Fibroblast of the aortic adventitia (primary cell): ENCODE data around the gene ATP1A1. TPM values are rescaled to one million over a fixed set of nuclear protein-coding genes. Genes with fewer than 3 reads are reported as not detected.

Source experiments
- DNase-seq: peaks from one replicate; pipeline ENCODE4 v3.0.0-alpha.2; 2010; ENCODE audit warnings: low read depth
- H3K4me3 ChIP-seq: 2 replicates; pipeline ENCODE4 v1.5.1; 2011; ENCODE audit warnings: low read depth, mild to moderate bottlenecking, control low read depth, low read length, moderate library complexity
- total RNA-seq: library from RNA; depleted of rRNA; stranded (reverse); fragments of >200 nt; gene quantifications from 2 replicates; pipeline ENCODE4 v1.2.3, GENCODE V29; 2012; ENCODE audit warnings: low replicate concordance
- TF ChIP-seq, protein P1 (sequence below): IDR thresholded peaks from 2 replicates; pipeline ENCODE4 v1.5.1; 2011; ENCODE audit warnings: mild to moderate bottlenecking, low read length, control low read depth, inconsistent platforms; ENCODE audit not compliant: insufficient read depth

Gene ATP1A1
- total RNA-seq, 1 donor = 126 TPM

DNA sequence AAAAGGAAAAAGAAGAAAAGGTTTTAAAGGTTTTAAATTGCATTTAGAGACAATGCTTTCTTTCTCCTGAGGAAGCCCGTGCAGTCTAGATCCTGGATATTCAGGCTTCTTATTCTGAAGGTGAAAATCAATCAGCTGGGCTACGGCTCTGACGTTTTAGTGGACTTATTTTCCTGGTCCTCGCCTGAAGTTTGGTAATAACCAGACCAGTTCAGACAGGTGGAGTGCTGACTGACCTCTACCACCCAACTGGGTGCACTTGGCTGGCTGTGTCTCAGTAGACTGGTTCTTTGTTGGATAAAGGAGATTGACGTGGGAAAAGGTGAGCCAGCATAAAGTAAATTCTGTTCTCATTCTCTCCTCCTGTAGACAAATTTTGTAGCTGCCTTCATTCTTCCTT is 7.2 kb upstream of the ATP1A1 start:
- no peak overlapping the region for H3K4me3 ChIP-seq
- DNase-seq = no peak
- TF ChIP-seq, protein P1, sequence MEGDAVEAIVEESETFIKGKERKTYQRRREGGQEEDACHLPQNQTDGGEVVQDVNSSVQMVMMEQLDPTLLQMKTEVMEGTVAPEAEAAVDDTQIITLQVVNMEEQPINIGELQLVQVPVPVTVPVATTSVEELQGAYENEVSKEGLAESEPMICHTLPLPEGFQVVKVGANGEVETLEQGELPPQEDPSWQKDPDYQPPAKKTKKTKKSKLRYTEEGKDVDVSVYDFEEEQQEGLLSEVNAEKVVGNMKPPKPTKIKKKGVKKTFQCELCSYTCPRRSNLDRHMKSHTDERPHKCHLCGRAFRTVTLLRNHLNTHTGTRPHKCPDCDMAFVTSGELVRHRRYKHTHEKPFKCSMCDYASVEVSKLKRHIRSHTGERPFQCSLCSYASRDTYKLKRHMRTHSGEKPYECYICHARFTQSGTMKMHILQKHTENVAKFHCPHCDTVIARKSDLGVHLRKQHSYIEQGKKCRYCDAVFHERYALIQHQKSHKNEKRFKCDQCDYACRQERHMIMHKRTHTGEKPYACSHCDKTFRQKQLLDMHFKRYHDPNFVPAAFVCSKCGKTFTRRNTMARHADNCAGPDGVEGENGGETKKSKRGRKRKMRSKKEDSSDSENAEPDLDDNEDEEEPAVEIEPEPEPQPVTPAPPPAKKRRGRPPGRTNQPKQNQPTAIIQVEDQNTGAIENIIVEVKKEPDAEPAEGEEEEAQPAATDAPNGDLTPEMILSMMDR = no peak

DNA sequence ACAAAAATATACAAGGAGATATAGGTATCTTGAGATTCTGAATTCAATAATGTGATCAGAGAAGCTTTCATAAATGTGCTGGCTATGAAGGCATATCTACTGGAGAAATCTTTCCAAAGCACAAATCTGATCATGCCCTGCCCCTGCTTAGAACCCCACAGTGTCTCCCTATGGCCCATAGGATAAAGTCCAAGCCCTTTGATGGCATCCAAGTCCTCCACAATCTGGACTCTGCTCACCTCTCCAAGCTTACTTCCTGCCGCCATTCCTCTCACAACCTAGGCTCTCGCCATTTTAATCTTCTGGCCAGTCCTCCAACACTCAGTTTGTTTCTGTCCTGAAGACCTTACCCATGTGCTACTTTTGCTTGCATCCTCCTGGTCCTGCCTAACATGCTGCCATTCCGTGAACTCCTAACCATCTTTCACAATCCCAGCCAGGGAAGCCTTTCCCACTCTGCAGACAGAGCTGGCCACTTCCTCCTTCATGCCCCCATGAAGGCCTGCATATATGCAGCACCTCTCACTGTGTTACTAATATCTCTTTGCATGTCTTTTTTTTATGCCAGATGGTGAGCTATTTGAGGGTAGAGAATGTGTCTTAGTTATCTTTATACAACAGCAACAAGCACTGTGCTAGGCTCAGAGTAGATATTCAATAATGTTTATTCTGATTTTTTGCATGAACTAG is 5.6 kb upstream of the ATP1A1 start:
- no peak for DNase-seq
- no peak overlapping the region for H3K4me3 ChIP-seq
- TF ChIP-seq, protein P1 = no peak

DNA sequence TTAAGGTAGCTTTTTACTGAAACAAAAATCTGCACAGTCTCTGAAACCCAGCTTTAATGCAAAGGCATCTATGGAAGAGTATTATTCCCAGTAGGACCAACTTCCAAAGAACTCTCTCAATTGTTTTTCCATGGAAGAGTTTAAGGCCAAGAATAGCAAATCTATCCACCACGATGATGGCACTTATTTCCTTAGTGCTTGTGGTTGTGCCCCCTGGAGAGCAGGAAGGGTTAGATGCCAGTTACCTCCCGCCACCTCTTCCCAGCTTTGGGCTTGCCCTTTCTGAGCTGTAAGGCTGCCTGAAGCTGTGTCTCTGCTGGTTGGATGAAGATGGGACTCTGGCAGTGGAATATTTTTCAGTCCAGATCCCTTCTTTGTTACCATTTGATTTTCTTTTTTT is 4.8 kb upstream of the ATP1A1 start:
- DNase-seq = no peak
- TF ChIP-seq, protein P1 = no peak
- no peak overlapping the region for H3K4me3 ChIP-seq

DNA sequence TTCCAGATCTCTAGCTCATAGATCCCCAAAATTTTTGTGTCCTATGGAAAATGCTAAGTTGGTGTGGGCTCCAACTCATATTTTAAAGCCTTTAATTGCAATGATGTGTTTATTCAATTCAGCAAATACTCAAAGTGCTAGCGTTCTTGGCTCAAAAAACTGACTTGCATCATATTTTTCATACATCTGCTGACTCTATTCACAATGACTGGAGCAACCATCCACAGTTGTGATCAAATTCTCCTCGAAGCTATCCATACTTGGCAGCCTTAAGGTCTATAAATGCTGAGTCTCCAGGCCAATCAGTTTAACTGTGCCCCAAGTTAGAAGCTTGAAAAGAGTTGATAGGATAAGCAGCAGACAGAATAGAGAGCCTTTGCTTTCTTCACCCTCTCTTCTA is 2.9 kb upstream of the ATP1A1 start:
- TF ChIP-seq, protein P1 = no peak
- no peak overlapping the region for H3K4me3 ChIP-seq
- DNase-seq = no peak

DNA sequence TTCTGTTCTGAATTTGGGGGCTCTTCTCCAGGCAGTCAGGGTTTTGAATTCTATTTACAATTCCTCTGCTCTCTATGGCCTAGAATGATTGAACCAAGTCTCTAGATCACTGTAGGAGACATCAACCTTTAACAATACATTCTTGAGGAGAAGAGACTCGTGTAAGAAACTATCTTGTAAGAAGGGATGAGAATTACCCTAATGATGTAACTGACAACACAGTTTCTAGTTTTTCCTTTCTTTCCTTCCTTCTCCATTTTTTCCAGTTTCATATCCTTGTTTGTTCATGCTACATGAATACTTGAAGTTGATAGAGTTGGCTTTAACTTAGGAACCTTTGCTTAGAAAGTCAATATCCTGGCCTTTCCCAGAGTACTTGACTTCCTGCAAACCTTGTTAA is 1.3 kb upstream of the ATP1A1 start:
- TF ChIP-seq, protein P1 = no peak
- no peak overlapping the region for H3K4me3 ChIP-seq
- no peak for DNase-seq

DNA sequence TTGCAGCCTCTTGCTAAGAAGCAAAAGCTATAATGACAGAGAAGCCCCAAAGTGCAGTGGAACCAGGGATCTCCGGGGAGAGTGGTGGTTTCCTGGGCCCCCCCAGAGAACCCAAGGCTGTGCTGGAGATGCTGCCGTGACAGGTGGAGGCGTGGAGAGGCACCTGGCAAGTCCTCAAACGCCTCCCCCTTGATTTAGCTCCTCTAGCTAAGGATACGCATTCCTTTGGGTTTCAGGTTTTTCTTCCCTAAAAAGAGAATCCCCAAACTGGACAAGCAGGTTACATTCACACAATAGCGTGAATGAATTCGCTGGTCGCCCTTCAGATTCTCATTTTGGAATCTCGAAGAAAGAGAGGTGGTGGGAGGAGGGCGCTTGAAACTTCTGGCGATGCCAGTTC is 853 bp upstream of the ATP1A1 start:
- peak overlapping the region; percentile 85 for H3K4me3 ChIP-seq
- DNase-seq = no peak
- TF ChIP-seq, protein P1 = no peak
